Medulla oblongata (tissue), 1 donor: ENCODE measurements around the gene KRTAP10-4.
"Not testable (repeated sequence)": the region's sequence is repeated elsewhere in the genome, so short reads cannot be mapped to it uniquely, and the experiment has no call there.

Experiments used
- DNase-seq: peaks from one replicate; pipeline ENCODE4 v3.0.0-alpha.2; 2015; ENCODE audit errors: extremely low spot score

KRTAP10-4 gene, protein sequence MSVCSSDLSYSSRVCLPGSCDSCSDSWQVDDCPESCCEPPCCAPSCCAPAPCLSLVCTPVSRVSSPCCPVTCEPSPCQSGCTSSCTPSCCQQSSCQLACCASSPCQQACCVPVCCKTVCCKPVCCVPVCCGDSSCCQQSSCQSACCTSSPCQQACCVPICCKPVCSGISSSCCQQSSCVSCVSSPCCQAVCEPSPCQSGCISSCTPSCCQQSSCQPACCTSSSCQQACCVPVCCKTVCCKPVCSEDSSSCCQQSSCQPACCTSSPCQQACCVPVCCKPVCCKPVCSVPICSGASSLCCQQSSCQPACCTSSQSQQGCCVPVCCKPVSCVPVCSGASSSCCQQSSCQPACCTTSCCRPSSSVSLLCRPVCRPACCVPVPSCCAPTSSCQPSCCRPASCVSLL

DNA sequence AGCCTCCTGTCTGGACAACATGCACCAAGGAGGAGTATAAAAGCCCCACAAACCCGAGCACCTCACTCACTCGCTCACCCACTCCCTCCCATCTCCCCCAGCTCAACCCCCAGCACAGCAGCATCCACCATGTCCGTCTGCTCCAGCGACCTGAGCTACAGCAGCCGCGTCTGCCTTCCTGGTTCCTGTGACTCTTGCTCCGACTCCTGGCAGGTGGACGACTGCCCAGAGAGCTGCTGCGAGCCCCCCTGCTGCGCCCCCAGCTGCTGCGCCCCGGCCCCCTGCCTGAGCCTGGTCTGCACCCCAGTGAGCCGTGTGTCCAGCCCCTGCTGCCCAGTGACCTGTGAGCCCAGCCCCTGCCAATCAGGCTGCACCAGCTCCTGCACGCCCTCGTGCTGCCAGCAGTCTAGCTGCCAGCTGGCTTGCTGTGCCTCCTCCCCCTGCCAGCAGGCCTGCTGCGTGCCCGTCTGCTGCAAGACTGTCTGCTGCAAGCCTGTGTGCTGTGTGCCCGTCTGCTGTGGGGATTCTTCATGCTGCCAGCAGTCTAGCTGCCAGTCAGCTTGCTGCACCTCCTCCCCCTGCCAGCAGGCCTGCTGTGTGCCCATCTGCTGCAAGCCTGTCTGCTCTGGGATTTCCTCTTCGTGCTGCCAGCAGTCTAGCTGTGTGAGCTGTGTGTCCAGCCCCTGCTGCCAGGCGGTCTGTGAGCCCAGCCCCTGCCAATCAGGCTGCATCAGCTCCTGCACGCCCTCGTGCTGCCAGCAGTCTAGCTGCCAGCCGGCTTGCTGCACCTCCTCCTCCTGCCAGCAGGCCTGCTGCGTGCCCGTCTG, at the start of gene KRTAP10-4:
TSS of gene KRTAP10-4 (plus strand) at position 100 of the 827 bp plus-strand sequence. CDS start at position 130, 30 bp downstream.
- DNase-seq = not testable (repeated sequence)

DNA sequence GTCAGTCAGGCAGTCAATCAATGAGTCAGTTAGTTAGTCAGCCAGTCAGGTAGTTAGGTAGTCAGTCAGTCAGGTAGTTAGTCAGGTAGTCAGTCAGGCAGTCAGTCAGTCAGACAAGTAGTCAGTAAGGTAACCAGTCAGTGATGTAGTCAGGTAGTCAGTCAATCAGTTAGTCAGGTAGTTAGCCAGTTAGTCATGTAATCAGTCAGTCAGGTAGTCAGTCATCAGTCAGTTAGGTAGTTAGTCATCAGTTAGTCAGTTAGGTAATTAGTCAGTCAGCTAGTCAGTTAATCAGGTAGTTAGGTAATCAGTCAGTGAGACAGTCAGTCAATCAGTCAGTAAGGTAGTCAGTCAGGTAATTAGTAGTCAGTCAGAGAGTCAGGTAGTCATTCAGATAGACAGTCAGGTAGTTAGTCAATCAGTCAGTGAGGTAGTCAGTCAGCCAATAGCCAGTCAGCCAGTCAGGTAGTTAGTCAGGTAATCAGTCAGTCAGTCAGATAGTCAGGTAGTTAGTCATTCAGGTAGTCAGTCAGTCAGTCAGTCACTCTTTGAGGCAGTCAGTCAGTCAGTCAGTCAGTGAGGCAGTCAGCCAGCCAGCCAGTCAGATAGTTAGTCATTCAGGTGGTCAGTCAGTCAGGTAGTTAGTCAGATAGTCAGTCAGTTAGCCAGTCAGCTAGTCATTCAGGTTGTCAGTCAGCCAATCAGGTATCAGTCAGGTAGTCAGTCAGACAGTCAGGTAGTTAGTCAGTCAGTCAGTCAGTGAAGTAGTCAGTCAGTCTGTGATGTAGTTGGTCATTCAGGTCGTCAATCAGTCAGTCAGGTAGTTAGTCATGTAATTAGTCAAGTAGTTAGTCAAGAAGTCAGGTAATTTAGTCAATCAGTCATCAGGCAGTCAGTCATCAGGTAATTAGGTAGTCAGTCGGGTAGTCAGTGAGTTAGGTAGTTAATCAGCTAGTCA, 48.8 kb upstream of the KRTAP10-4 start:
- DNase-seq = no peak

DNA sequence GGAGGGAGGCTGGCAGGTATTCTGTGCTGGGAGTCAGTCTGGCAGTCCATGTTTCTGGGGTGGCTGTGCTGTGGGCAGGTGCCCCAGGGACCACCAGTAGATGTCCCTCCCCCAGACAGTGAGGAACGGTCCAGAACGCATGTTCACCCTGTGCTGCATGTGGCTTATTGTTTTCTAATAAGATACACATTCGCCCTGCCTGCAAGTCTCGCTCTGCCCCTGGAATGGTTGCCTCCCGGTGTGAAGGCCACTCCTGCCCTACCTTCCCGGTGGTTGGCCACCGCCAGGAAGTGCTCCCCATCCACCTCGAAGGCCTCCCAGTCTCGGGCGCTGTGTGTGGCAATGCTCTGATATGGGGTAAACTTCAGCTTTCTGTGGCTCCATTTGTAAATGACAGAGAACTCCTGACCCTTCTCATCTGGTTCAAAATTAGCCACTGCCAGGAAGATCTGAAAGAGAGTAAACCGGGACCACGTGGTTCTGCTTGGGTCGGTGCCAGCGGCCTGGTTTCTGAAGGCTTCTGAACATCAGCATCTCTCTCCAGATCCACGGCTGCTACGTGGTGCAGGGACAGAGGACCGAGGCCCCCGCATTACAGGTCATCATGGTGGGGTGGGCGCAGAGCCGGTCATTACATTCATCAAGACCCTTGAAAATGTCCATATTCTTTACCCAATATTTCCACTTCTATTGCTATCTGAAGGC, 48.0 kb upstream of the KRTAP10-4 start:
- no peak for DNase-seq

DNA sequence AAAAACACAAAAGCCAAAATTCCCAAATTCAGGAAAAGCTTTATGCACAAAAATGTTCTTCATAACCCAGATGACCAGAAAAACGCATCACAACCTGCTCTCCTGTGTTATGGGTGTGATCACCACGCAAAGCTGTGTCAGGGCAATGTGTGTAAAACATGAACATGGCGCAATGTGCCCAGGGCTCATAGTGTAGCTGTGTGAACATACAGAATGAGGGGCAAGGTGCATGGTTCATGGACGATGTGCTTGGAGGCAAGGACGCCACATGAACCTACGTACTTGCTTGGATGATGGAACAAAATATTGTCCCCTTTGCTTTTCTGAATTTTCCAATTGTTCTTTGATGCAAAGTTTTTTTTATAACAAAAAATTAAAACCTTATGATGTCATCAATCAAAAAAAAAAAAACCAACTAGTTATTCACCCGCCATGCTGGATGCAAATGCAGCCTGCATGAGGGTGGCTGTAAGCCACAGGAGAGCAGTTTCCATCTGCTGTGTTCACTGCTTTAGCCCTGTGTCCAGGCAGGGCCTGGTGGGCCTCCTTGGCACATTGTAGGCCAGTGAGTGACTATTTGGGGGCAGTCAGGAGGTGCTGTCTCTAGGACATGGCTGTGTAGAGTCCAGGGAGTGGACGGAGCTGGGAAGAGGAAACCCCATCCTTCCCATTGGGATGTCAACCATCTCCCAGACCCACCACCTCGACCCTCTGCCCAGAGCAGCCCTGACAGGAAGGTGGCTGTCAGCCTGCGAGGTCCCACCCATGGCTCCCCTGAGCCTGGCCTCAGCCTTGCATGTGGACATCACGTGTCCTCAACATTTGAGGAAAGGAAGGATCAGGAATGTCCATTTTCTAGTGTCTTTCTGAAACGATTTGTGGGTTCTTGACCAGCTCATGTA, 47.2 kb upstream of the KRTAP10-4 start:
- DNase-seq = no peak

DNA sequence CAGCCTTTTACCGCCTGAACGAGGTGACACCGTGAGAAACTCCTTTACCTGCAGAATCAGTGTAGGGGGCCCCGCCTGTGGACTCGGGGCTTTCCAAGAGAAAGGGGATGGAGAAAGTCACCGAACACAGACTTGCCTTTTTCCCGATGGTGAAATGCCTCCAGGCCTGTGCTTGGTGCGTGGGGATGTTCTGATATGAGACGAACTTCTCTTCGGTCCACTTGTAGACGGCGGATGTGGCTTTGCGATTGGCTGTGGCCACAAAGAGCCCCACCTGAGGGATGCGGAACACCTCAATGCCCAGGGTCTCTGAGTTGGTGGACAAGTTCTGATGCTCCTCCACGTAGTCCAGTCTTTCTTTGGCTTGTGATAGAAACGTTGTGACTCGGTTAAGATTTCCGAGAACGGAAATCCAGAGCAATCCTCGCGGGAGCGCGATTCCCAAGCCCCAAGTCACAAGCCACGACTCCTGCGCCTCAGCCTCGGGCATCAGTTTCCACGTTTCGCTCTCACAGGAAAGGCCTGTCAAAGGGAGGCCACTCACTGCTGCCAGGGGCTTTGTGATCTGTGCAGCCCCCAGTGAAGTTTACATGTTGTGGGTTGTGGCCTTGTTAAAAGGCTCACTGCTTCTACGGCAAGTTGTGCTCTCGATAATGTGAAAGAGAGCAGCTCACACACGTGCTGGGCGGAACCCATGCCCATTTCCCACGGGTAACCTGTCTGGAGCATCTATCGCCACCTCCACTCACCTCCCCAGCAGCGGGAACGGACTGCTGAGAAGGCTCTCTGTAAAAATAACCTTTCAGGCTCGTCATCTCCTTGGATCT, 46.2 kb upstream of the KRTAP10-4 start:
- no peak for DNase-seq

DNA sequence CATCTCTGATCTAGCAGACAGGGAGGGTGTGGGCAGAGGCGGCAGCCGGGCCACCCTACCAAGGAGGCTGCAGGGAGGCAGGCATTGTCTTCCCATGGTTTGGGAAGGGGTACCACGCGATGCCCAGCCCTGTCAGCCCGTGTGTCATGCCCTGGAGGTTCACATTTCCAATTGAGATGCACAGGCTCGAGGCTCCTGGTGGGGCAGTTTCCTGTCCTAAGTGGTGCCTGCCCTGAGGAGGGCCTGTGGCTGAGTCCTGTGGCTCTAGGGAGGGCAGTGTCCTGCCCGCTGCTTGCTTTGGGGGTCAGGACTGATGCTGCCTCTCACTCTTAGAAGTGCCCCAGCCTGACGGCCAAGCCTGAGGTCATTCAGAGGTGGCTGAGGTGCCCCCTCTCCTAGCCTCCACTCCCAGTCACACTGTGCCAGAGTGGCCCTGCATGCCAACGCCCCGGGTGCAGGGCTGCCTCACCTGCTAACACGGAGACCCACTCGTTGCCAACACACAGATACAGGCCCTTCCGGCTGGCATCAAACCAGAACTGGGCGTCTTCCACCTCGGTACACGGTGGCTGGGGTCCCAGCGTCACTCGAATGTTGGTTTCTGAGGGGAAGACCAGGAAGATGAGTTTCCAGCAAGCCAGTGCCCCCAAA, 45.4 kb upstream of the KRTAP10-4 start:
- DNase-seq = no peak

DNA sequence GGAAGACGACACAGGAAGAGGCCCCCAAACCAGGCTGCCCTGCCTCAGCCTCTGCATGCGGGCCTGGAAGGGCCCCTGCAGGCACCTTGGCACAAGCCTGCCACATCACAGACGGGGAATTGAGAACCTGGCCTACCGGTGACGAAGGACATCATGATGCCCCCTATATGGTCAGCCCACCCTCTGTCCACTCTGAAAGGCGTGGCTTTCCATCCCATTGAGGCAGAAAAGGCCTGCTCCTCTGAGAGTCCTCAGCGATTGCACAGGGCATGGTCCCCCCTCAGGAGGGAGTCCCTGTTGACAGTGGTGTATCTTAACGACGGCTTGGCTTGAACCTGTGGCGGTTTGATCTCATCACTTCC, 44.9 kb upstream of the KRTAP10-4 start:
- no peak for DNase-seq

DNA sequence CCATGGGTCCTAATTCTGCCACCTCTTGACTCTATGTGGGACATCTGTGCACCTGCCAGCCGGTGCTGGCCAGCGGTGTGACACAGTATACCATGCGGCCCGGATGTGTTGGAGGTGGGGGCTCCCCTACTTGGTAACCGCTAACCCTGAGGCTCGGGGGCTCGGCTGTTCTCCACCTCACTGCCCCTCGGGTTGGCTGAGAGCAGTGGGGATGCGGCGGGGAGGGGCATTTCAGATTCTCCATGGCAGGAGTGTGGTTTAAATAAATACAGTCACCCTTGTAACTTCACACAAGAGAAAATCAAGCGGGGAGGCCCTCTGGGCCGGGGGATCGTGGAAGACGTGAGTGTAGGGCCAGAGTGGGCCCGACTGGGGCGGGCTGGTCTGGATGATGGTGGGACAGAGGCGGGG, 44.5 kb upstream of the KRTAP10-4 start:
- DNase-seq = no peak

DNA sequence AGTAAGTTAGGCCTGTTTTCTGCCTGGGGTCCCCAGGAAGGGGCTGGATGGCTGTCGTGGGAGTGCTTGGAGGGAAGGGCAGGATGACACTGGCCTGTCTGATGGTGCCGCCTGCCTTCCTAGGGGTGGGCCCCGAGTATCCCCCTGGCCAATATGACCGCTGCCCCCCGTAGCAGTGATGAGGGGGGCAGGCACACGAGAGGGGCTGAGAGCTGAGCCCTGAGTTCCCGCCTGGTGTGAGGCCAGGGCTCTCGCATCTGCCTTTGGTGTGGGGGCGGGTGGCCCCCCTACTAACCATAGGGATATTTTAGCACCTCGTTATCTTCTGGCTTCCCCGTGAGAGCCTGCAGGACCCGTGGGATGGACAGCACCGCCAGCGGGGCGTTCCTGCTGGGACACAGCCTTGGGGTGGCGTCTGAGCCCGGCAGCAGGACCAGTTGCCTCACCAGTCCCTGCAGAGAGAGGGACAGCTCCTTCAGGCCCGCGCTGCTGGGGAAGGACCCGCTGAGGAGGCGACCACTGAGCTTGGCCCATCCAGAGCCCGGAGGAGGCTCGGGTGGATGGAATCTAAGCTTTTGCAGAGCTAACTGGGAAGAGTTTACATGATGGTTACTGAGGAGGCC, 43.9 kb upstream of the KRTAP10-4 start:
- no peak for DNase-seq

DNA sequence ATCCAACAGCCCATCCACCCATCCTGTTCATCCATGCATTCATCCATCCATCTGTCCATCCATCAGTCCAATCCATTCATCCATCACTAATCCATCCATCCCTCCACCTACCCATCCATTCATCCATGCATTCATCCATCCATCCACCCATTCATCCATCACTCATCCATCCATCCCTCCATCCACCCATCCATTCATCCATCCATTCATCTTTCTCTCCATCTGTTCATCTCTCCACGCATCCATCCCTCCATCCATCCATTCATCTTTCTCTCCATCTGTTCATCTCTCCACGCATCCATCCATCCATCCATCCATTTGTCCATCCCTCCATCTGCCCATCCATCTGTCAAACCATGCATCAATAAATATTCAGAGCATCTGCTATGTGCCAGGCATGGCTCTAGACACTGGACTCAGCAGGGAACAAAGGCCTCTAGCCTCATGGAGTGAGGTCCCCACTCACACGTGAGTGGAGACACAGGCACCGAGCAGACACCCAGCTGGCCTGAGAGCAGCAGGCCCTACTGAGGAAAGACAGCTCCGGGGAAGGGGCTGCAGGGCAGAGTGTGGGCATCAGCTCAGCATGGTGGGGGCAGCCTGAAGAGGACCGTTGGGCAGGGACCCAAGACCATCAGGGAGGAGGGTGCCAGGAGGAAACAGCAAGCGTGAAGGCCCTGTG, 43.2 kb upstream of the KRTAP10-4 start:
- no peak for DNase-seq

DNA sequence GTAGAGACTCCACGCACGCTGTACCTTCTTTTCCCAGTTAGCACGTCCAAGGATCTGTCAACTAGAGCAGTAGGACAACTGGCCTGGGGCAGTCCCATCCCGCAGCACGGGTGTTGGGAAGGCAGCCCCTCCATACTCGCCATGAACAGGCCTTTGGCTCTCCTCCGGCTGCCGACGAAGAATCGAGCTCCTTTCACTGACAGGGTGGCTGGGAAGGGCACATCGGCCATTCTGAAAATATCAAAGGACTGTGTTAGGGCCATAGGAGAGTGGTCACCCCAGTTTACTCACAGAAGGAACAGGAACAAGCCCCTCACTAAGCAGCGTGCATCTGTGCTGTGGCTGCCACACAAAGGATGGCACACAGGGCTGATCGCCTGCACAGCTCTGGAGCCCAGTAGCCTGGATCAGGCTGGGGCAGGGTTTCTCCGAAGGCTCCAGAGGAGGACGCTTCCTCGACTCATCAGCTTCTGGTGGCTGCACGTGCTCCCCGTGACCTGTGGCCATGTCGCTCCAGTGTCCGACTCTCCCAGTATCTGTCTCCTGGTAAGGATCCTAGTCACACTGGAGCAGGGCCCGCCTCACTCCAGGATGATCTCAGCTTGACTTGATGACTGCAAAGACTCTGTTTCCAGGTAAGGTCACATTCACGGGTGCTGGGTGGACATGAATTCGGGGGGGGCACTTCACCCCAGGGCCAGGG, 42.5 kb upstream of the KRTAP10-4 start:
- DNase-seq = no peak

DNA sequence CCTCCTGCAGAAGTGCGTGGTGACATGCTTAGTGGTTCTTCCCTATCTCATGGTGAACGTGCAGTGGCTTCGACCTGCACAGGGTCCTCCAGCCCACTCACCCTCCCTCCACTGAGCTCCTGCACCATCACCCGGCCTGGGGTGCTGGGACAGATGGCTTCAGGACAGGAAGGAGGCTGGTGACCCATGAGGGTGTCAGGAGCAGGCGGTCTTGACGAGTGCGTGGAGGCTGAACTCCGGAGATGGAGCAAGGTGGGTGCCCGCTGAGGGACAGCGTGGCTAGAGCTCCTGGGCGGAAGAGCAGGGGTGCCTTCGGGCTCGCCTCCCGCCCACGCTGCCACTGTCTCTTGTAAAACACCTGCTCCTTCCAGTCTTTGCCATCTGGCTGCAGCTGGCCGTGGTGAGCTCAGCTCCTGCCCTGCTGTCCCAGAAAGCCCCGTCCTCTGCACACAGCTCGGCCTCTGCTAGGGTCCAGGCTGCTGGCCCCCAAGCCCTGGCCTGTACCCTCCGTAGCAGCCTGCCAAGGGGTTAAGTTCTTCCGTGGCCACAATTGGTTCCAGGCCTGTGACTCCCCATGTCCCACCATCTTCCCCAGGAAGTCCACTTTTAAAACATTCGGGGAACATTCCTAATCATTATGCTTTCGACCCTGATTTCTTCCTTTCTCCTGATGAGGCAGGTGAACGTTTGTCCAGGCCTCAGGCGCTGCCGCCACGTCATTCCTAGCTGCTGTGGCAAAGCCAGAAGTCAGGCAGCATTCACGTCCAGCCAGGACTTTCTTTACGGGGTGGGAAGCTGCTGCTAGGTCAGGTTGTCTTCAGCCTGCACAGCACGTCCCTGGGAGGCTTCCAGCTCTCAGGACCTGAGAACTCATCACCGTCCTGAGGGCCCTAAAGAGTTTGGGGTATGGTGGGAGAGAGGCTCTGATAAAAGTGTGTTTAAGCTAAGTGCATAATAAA, 41.6 kb upstream of the KRTAP10-4 start:
- no peak for DNase-seq

DNA sequence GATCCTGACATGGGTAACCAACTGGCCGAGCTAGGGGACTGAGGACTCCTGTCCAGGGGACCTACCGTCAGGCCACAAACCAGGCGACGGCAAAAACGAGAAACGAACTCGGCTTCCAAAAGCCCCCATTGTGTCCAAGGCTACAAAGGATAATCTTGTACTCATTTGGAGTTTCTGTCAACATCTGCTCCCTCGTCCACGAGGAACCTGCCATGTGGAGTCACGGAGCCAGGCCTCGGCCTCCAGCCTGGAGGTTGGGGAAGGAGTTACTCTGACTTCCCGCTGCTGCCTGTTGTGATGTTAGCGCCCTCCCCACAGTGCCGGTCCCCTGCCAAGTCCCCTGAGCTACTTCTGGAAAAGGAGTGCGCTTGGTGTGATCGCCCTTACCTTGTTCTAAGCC, 40.8 kb upstream of the KRTAP10-4 start:
- DNase-seq = no peak

DNA sequence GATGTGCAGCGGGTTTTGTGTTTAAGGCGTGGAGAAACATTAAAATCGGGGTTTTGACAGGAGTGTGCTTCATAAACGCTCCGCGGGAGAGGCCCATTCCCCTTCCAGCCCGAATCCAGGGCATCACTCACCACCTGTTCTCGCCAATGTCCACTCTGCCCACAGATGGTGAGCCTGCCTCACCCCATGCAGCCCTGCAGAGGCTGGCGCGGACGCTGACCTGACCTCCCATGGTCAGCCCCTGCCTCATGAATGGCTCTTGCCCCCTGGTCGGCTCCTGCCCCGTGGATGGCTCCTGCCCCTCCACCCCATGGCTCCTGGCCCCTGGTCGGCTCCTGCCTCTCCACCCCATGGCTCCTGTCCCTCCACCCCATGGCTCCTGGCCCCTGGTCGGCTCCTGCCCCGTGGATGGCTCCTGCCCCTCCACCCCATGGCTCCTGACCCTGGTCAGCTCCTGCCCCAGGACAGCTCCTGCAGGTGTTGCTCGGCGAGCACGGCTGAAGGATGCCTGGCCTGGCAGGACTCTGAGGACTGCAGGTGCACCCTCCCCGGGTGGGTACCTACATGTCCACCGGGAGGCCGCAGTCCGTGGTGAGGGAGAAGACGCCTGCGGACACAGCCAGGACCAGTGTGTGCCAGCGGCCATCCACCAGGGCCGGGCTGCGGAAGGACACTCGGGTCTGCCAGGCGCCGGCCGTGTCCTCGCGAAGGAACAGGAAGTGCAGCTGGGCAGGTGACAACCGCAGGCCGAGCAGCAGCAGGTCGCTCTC, 40.2 kb upstream of the KRTAP10-4 start:
- no peak for DNase-seq
